Osteocyte (in vitro differentiated cells): ENCODE results near the gene OPN3. TPM values are rescaled to one million over a fixed set of nuclear protein-coding genes. Genes with fewer than 3 reads are reported as not detected.

Source experiments
- DNase-seq: peaks from one replicate; pipeline ENCODE4 v3.0.0; 2021; ENCODE audit warnings: mixed read lengths; ENCODE audit not compliant: unreplicated experiment; ENCODE audit errors: extremely low spot score
- H3K27ac Mint-ChIP-seq: one replicate; pipeline ENCODE4 v1.8.0; 2021; ENCODE audit warnings: mild to moderate bottlenecking, mixed read lengths; ENCODE audit not compliant: unreplicated experiment
- H3K27me3 Mint-ChIP-seq: one replicate; pipeline ENCODE4 v1.8.0; 2021; ENCODE audit warnings: mixed read lengths; ENCODE audit not compliant: unreplicated experiment
- H3K36me3 Mint-ChIP-seq: one replicate; pipeline ENCODE4 v1.8.0; 2021; ENCODE audit warnings: mixed read lengths; ENCODE audit not compliant: unreplicated experiment
- H3K4me1 Mint-ChIP-seq: one replicate; pipeline ENCODE4 v1.8.0; 2021; ENCODE audit warnings: mixed read lengths; ENCODE audit not compliant: unreplicated experiment
- H3K4me3 Mint-ChIP-seq: one replicate; pipeline ENCODE4 v1.8.0; 2021; ENCODE audit warnings: mild to moderate bottlenecking, moderate library complexity, mixed read lengths; ENCODE audit not compliant: unreplicated experiment
- H3K9me3 Mint-ChIP-seq: one replicate; pipeline ENCODE4 v1.8.0; 2021; ENCODE audit warnings: mixed read lengths; ENCODE audit not compliant: unreplicated experiment
- total RNA-seq: library from RNA; stranded (reverse); gene quantifications from 2 replicates; pipeline ENCODE4 v1.2.1, GENCODE V29; 2021
- TF ChIP-seq, protein P1 (sequence below): fragments of 200-600 bp; sonication (generic); IDR thresholded peaks from 2 replicates; pipeline ENCODE4 v1.5.0; 2021; ENCODE audit warnings: antibody characterized with exemption, mild to moderate bottlenecking, moderate library complexity

The OPN3 gene
- total RNA-seq, 1 donor from 2014 or later = 15.8 TPM

DNA sequence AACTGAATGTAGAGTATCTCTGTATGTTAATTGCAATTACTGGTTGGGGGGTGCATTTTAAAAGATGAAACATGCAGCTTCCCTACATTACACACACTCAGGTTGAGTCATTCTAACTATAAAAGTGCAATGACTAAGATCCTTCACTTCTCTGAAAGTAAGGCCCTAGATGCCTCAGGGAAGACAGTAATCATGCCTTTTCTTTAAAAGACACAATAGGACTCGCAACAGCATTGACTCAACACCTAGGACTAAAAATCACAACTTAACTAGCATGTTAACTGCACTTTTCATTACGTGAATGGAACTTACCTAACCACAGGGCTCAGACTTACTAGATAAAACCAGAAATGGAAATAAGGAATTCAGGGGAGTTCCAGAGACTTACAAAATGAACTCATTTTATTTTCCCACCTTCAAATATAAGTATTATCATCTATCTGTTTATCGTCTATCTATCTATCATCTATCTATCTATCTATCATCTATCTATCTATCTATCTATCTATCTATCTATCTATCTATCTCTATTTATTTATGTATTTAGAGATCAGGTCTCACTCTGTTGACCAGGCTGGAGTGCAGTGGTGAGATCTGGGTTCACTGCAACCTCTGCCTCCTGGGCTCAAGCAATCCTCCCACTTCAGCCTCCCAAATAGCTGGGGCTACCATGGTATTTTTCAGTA lies 47.8 kb downstream of the OPN3 start:
- Mint-ChIP-seq H3K27me3 (no peaks in the 10 kb centered on the region), H3K4me3 (no peak overlapping the region), H3K27ac (no peak overlapping the region), H3K4me1 (peaks cover 28% of the 10 kb centered on the region), H3K36me3 (peaks cover 13% of the 10 kb centered on the region), H3K9me3 (no peaks in the 10 kb centered on the region)
- TF ChIP-seq, protein P1, sequence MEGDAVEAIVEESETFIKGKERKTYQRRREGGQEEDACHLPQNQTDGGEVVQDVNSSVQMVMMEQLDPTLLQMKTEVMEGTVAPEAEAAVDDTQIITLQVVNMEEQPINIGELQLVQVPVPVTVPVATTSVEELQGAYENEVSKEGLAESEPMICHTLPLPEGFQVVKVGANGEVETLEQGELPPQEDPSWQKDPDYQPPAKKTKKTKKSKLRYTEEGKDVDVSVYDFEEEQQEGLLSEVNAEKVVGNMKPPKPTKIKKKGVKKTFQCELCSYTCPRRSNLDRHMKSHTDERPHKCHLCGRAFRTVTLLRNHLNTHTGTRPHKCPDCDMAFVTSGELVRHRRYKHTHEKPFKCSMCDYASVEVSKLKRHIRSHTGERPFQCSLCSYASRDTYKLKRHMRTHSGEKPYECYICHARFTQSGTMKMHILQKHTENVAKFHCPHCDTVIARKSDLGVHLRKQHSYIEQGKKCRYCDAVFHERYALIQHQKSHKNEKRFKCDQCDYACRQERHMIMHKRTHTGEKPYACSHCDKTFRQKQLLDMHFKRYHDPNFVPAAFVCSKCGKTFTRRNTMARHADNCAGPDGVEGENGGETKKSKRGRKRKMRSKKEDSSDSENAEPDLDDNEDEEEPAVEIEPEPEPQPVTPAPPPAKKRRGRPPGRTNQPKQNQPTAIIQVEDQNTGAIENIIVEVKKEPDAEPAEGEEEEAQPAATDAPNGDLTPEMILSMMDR = no peak
- no peak for DNase-seq

DNA sequence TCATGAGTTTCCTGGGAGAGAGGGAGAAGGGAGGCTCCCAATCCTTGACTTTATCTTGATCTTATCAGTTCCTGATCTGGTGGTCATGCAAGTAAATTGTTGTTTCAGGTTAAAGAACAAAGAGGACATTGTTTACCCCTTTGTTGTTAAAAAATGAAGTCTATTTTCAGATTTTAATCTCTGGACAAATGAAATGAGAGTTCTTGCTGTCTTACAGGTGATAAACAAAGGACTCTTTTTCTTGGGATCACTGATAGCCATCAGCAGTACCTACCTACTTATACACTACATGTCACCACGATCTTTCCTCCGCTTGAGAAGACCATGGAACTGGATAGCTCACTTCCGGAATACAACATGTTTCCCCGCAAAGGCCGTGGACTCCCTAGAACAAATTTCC lies 48.4 kb downstream of the OPN3 start:
- Mint-ChIP-seq H3K4me1 (peaks cover 28% of the 10 kb centered on the region), H3K9me3 (no peaks in the 10 kb centered on the region), H3K4me3 (no peak overlapping the region), H3K27ac (peak overlapping the region; percentile 40), H3K36me3 (peaks cover 13% of the 10 kb centered on the region), H3K27me3 (no peaks in the 10 kb centered on the region)
- TF ChIP-seq, protein P1 = no peak
- no peak for DNase-seq

DNA sequence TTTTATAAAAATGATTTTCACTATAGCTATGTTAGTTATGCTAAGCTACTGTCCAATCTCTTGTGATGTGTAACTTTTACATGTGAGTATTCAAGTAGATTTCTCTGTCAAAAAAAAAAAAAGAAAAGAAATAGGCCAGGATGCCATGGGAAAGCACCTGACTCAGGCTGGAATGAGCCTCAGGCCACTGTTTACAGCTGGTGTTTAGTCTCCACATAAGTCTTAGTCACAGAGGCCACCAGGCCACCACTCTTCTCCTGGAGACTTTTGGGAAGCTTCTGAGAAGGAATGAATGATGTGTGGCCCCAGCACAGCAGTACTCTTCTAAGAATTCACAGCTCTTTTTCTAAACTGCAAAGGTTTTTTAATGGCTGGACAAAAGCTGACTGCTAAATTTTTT lies 48.9 kb downstream of the OPN3 start:
- peak overlapping the region; percentile 40 for H3K27ac Mint-ChIP-seq
- DNase-seq = no peak

DNA sequence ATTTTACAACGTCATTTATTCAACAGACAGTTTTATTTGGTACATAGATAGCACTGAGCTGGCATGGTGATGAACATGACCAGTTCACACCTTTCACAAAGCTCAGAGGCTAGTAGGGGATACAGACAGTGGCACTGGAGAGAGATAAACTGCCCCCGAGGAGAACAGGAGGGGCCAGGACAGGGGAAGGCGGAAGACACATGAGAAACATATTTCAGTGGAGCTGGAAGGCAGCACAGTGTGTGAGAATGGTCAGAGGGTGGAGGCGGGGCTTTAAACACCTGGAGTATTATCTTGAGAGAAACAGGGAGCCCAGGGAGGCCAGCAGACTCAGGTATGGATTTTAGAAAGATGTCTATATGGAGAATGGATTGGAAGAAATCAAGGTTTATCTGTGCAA lies 49.5 kb downstream of the OPN3 start:
- H3K36me3 Mint-ChIP-seq = peaks cover 10% of the 10 kb centered on the region
- TF ChIP-seq, protein P1 = no peak
- DNase-seq = no peak
- no peaks in the 10 kb centered on the region for H3K27me3 Mint-ChIP-seq
- H3K4me3 Mint-ChIP-seq = no peak overlapping the region
- peaks cover 28% of the 10 kb centered on the region for H3K4me1 Mint-ChIP-seq
- no peaks in the 10 kb centered on the region for H3K9me3 Mint-ChIP-seq
- no peak overlapping the region for H3K27ac Mint-ChIP-seq

More for the DNA sequence above, 48.9 kb downstream of the OPN3 start:
- Mint-ChIP-seq H3K4me1 (peaks cover 28% of the 10 kb centered on the region), H3K9me3 (no peaks in the 10 kb centered on the region), H3K27me3 (no peaks in the 10 kb centered on the region), H3K4me3 (no peak overlapping the region), H3K36me3 (peaks cover 12% of the 10 kb centered on the region)
- TF ChIP-seq, protein P1 = no peak

DNA sequence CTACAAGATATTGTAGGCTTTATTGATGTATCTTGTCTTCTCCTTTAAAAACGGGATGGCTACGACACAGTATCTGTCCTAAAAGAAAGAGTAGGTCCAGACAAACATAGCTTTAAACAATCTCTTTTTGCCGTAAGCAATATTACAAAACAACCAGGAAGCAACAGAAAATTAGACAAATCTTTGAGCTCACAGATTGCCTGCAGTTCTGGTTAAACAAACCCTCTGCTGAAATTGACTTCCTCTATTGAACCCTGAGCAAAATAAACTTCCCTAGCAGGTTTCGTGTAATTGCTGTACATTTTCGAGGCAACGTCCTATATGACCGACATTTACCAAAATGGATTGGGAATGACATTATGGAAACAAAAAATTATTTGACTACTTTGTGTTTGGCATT lies 50.6 kb downstream of the OPN3 start:
- no peaks in the 10 kb centered on the region for H3K9me3 Mint-ChIP-seq
- H3K4me1 Mint-ChIP-seq = peaks cover 28% of the 10 kb centered on the region
- H3K36me3 Mint-ChIP-seq = peaks cover 4% of the 10 kb centered on the region
- no peak for DNase-seq
- H3K27me3 Mint-ChIP-seq = no peaks in the 10 kb centered on the region
- H3K4me3 Mint-ChIP-seq = no peak overlapping the region
- TF ChIP-seq, protein P1 = no peak
- no peak overlapping the region for H3K27ac Mint-ChIP-seq
